HG02973 (cell line): Measurements from ENCODE around the gene BCL6.
A peak's percentile ranks its signal among the peaks of the same experiment; 100 is the strongest.

ENCODE experiments used
- ATAC-seq: cut with Tn5 transposase; IDR thresholded peaks from one replicate; pipeline ENCODE4 v1.9.1; 2021; ENCODE audit warnings: moderate library complexity; ENCODE audit not compliant: unreplicated experiment

The BCL6 gene

DNA sequence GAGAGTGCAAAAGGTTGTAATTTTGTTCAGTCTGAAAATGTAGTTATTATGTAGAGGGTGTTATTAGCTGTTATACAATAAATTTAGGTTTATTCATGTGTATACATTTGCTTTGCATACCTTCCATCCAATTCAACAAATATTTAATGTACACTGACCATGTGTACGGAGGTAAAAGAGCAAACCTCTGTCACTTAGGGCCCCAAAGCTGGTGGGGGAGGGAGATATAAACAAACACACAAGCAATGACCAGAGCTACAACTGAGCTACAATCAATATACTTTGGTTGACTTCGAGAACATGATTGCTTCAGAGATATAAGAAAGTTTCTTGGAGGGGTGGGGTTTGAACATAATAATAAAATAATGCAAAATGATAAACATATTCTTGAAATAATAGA, 17.5 kb upstream of the BCL6 start:
- ATAC-seq, result no peak

GRCh38 chr3:187759601-187760000, 14.3 kb upstream of the BCL6 start:
- ATAC-seq, result no peak

GRCh38 chr3:187758318-187758955, 13.2 kb upstream of the BCL6 start:
- ATAC-seq, result no peak

DNA sequence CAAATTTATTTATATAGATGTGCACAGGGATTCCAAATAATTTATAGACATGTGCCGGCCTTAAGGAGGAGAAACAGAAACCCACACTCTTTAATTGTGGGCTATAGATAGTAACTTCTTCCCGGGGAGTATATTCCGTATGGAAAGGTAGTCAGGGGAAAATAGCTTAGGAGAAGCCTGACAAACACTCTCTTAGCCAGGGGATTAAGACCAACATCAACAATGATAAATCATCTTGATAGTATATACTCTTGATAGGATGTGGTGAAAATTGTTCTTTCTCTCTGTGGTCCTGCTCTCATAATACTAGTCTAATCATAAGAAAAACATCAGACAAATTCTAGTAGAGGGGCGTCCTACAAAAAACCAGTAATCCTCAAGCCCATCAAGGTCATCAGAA, 8.2 kb upstream of the BCL6 start:
- ATAC-seq, result no peak

GRCh38 chr3:187750513-187751123, 5.3 kb upstream of the BCL6 start:
- no peak for ATAC-seq

GRCh38 chr3:187750006-187750512, 4.8 kb upstream of the BCL6 start:
- no peak for ATAC-seq

- peak; percentile 34 for ATAC-seq
Observed at GRCh38 chr3:187748050-187748481, 2.8 kb upstream of the BCL6 start.

DNA sequence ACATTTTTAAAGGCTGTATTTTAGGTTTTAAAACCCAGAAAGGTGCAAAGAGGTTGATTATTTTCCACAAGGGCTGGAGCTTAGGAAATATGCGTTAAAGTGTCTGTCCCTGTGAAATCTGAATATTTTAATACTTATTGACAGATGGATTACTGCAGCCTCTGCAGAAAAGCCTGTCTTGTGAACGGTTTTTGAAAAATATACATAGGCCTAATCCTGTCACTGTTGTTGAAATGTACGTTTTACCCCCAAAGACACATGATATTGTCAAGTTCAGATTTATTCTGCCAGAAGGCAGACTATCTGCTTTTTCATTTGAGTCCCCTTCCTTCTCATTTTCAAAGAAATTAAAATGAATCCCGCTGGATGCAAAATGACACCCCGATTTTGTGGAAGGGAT, 2.2 kb upstream of the BCL6 start:
- no peak for ATAC-seq

GRCh38 chr3:187746442-187747281, 1.4 kb upstream of the BCL6 start:
- no peak for ATAC-seq

DNA sequence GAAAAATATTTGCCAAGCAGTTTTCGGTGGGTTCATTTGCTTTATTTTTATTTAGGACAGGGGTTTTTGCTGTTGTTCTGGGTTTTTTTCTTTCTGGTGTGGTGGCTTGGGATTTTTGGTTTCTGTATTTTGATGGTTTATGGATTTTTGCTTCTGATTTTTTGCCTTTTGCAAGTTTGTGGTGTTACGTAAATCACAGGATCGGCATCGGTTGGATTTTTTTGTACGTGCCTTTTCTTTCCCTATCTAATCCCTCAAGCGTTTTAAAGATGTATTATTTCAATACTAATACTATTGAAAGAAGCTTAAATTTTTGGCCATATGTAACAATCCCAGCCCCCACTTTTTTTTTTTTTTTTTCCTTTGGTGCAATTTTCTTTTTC, 782 bp upstream of the BCL6 start:
- no peak for ATAC-seq

DNA sequence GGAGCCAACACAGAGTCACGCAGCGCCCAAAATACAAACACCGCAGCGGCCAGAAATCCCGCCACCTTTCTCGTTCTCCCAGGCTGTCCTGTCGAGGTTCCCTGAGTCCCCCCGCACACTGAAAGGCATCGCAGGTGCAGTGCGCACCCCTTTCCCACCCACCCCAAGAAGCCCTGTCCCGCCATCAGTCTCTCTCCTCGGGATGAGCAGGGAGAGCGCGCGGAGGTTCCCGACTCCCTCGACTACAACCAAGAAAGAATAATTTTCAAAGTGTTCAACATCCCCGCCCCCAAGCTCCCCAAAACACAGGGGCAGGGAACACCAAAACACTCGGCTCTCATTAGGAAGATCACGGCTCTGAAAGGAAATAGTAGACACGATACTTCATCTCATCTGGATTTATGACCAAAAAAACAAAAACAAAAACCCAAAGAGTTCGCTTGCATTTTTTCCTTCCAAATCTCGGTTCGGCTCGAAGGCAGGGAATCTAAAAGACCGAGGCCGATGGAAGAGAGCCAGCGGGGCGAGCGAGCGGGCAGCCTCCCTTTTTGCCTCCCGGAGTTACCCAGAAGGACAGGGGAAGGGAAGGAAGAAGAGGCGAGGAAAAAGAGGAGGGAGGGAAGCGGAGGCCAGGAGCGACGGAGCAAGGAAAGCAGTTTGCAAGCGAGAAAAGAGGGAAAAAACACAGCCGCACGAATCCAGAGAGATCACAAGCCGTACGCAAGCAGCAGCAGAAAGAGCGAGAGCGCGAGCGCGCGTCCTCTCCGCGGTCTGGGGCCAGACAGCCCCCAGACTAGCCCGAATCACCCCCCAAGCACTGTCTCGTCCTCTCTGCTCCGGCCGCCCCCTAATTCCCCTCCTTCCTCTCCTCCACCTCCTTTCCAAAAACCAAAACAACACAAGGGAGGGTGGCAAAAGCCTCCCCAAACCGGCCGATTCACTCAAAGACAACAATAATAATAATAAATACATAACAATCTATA, 808 bp downstream of the BCL6 start:
- no peak for ATAC-seq

GRCh38 chr3:187743195-187744141, 1.8 kb downstream of the BCL6 start:
- ATAC-seq, result no peak

- no peak for ATAC-seq
Observed at GRCh38 chr3:187742351-187743171, 2.7 kb downstream of the BCL6 start.

GRCh38 chr3:187741403-187742350, 3.6 kb downstream of the BCL6 start:
- no peak for ATAC-seq

- no peak for ATAC-seq
Observed at GRCh38 chr3:187740421-187741399, 4.6 kb downstream of the BCL6 start.

- ATAC-seq, result peak; percentile 58
Observed at GRCh38 chr3:187739561-187740332, 5.5 kb downstream of the BCL6 start.
